GM21447 (cell line): ENCODE results near the gene NOTCH2NLA.
A peak's percentile ranks its signal among the peaks of the same experiment; 100 is the strongest.
"Not testable (repeated sequence)": the region's sequence is repeated elsewhere in the genome, so short reads cannot be mapped to it uniquely, and the experiment has no call there.

ENCODE experiments used
- ATAC-seq: cut with Tn5 transposase; IDR thresholded peaks from one replicate; pipeline ENCODE4 v1.9.1; 2021; ENCODE audit not compliant: unreplicated experiment

NOTCH2NLA gene

DNA sequence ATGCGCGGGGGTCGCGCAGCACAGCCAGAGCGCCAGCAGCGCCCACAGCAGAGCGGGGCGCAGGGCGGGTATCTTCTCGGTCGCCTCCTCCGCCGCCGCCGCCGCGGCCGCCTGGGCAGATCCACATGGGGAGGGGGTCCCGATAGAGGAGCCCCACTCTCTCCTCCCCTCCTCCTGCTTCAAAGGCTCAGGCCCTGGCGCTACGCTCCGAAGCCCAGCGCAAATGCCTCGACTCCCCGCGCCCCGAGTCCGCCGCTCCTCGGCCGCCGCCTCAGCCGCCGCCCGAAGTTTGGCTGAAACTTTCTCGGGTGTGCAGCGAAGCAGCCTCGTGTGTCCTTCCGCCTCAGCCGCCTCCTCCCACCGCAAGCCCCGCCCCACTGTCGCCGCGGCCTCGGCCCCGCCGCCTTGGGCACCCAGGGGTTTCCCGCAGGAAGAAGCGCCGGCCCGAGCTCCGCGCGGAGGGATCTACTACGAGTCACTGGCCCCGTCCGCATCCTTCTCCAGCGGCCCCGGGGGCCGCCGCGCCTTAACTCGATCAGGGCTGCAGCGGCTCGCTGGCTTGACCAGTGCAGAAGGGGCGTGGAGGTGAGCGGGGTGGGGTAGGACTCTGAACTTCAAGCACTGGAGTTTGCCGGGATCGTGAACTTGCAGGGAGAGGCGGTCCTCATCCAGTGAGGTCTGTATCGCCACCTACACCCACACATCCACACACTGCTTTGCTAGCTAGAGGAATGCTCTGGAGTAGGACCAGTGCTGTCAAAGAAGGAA is at the start of gene NOTCH2NLA:
TSS of gene NOTCH2NLA (minus strand) at position 312 of the 768 bp plus-strand sequence. CDS start 39,684 bp downstream, outside the sequence.
- not testable (repeated sequence) for ATAC-seq

DNA sequence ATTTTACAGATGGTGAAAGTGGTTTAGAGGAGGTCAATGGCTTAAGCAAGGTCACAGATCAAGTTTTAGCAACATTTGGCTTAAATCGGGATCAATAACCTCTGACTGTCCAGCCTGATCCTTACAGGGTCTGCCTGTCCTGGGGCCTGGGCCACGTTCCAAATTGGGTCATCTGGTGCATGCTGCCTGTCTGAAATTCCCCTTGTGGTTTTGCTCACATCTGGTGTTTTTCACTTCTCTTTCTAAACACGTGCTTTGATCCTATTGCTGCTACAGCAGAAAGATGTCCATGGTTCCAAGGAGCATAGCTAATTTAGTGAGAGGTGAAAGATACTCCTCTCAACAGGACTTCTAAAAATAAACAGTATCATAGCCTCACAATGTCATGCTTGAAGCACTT is 49.5 kb upstream of the NOTCH2NLA start:
- peak; percentile 59 for ATAC-seq

DNA sequence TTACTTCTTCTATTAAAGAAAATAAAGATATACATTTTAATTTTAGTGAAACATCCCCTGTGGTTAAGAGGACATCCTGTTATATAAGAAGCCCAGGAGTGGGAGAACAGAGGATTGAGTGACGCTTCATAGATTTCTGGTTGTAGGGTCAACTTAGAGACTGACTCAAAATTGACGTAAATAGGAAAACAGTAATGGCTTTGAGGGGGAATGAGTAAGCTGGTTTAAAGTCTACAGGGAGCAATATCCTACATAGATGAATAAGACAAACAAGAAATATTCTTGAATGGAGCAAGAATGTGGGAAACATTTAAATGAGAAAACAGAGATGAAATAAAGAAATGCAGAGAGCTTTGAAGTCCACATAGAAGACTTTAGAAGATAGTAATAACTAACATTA is 48.3 kb upstream of the NOTCH2NLA start:
- not testable (repeated sequence) for ATAC-seq

DNA sequence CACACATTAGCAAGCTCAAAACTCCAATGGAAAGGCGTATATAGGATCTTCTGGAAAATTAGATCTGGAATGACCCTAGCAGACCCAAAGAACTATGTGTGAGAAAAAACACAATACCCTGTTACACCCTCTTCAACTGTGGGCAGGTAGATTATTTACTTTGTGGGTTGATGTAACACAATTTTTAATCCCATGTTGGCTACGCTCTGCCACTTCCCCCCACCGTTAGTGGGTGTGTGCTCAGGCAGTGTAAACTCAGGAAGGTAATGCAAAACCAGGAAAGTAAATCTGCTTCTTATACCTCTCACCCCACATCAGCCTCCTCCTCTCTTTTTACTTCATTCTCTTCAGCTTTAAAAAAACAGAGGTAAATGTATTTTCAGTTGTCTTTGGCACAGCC is 45.3 kb upstream of the NOTCH2NLA start:
- ATAC-seq = not testable (repeated sequence)

DNA sequence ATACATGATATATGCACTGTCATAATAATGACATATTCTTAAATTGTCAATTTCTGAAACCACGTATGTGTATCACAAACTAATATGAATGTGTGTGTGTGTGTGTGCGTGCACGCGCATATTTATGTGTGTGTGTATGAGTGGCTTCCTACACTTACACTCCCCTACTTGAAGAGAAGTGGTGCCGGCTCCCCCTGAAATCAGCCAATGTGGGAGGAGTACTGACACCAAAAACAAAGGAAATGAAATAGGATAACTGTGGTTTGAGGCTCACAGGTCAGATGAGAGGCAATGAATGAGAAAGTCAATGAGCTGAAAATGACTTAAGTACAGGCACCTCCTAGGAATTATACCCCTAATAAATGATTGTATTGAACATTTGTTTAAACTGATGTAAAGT is 44.4 kb upstream of the NOTCH2NLA start:
- ATAC-seq = not testable (repeated sequence)

DNA sequence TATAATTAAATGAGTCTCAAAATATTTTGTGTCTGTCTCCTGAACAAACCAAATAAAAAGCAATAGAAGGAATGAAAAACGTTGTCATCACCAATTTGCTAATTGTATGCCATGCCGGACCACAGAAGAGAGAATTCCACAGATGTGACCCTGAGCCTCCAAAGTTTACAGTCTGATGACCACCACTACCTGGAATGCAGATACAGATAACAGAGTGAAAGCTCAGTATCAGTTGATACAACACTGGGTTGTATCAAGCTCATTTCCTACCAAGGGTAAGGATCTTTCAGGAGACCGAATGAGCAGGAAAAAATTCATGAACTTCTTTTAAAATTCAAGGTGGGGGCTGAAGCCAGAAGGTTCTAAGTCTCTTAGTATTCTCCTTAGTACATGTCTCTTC is 43.9 kb upstream of the NOTCH2NLA start:
- ATAC-seq = not testable (repeated sequence)

DNA sequence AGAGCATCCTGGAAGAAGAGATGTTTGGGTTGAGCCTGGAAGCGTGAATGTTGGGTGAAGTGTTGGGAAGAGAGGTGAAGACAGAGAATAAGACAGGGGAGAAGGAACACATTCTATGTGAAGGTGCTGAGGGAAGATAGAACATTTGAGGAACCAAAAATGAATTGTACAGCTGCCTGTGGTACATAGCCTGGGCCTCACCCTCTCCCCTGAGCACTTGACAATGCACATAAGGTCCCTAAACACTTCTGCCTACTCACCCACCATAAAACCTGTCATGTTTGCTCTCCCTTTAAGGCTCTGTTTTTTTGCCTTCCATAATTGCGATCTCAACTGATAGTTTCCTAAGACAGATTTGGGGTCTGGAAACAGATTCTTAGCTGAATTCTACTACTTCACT is 43.2 kb upstream of the NOTCH2NLA start:
- ATAC-seq = not testable (repeated sequence)

DNA sequence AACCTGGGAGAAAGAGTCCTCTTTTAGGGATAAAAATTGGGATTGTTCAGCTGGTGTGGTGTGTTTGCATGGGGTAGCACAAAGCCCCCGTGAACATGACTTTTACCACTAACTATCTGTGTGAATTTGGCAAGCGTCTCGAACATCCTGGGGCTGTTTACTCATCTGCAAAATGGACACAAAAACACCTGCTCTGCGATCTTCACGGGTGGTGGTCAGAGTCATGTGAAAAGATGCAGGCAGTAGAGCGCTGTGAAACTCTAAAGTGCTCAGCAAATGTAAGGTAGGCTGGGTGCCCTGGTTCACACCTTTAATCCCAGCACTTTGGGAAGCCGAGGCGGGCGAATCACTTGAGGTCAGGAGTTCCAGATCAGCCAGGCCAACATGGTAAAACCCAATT is 41.3 kb upstream of the NOTCH2NLA start:
- ATAC-seq = not testable (repeated sequence)

DNA sequence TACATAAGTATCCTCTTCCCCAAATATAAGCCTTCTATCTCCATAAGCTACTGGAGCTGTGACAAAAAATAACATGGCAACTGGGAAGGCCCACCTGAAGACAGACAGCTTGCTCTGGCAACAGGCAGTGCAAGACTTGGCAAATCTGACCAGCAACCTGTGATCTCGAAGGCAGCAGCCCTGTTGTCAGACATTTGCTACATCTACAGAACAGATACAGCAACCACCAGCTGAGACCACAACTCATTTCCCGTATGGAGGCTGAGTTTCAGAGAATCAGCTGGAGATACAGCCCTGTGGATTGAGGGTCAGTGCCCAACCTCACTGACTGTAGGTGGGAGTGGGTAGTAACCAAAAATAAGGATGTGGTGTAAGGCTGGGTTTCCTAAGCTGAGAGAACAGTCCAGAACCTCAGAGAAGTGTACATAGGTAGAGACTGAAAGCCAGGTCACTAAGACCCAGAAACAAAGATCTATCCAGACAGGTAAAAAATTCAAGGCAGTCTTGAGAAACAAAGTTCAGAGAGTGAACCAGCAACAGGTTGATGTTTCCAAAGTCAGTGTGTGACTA is 37.4 kb upstream of the NOTCH2NLA start:
- ATAC-seq = not testable (repeated sequence)

DNA sequence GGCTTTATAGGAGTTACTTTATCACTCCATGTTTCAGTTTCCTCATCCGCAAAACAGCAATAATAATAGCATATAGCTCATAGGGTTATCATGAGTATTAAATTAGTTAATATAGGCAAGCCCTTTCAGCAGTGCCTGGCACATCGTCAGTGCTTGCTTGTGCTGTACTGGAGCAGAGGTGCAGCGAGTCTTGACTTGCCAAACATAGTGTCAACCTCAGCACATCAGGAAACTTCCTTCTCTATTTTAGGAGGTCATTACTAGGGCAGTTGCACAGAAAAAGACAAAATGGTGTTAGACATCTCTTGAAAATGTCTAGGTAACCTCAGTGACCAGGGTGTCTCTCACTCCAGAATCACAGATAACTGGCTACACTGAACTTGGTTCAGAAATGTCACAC is 35.9 kb upstream of the NOTCH2NLA start:
- not testable (repeated sequence) for ATAC-seq

DNA sequence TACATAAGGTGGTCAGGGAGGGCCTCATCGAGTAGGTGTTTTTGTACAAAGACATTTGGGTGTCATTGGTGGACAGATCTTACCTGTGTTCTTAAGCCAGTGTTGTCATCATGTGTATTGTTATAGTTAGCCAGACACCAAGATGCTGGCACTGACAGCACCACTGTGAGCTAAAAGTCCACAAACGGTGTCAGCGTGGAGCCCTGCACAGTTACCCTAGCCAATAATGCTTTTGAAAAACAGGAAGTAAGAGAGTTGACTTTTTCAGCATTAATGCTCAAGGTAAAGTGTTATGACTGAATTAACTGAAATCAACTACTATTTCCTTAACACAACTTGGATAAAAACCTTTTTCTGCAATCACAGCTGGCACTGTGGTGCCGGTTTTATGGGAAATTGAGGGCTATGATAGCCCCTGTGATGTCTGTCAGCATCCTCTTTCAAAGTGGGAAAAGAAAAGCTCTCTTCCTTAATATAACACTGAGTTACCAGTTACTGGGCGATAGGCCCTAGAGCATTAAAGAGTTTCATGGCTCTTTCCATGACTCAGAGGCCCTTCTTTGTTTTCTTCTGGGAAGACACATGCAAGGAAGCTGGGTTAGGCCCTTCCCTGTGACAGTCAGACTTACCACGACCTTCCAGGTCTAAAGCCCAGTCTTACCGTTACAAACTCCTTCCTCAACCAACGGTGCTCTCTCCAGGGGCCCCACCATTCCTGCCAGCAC is 31.3 kb upstream of the NOTCH2NLA start:
- ATAC-seq = not testable (repeated sequence)

DNA sequence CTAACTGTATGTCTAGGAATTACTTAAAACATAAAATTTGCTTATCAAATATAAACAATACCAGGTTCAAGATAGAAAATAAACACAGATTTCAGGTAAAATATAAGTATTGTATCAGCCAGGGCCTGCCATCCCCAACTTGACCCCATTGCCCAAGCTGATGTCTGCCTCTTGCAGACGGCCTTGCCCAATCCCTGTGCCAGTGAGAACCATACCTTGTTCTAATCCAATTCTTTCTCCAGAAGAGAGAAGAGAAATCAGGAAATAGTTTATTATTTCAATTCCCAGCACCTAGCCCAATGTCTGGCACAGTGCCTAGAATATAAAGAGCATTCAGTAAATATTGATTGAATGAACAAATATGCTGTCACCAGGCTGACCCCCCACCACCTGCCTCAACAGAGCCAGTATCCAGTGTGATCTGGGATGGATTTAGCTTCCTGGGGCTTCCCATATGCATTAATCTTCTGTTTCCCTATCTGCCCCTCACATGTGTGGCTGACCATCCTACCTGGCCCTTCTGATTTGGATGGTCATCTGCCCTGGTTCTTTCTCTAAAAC is 29.3 kb upstream of the NOTCH2NLA start:
- ATAC-seq = not testable (repeated sequence)

DNA sequence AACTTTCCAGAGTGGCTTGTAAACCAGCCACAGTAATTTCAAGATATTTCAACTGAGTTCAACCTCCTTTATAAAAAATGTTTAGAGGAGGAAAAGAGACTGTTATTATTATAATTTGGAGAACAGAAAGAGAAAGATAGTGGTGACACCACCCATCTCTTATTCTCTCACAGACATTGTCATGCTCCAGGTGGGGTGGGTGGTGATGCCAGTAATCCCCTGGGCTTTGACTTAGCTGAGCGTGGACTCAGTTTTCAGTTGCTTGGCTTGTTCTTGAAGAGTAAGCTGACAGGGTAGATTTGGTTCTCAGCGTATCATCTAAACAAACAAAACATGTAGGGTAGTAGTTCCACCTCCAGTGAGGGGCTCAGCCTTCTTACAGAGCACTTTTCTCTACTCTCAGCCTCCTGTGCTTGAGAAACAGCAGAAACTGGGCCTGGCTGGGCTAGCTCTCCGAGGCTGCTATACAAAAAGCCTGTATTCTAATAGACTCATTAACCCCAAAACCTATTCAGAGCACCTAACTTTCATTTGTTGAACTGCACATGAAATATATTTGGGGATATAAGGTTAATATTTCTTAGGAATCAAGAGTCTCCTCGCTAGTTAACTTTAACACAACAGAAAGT is 25.9 kb upstream of the NOTCH2NLA start:
- not testable (repeated sequence) for ATAC-seq

DNA sequence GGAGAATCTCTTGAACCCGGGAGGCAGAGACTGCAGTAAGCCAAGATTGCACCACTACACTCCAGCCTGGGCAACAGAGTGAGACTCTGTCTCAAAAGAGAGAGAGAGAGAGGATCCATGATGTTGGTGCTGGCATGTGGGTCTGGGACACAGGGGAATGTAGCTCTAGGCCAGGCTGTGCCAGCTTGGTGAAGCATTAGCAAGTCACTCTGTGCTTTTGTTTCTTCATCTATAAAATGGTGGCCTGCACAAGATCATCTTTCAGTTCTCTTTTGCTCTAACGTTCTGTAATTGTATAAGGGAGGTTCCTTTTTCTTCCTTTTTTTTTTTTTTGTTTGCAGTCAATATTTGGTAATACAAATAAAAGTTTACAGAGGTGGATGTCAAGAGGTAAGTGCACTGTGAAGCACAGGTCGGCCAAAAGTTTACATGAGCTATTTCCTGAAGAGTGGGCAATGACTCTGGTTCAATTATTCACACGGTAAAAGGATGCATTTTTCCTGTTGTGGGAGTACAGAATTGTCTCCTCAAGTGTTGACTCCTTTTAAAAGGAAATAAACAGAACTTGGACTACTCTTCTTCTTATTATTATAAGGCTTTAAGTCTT is 24.5 kb upstream of the NOTCH2NLA start:
- not testable (repeated sequence) for ATAC-seq

DNA sequence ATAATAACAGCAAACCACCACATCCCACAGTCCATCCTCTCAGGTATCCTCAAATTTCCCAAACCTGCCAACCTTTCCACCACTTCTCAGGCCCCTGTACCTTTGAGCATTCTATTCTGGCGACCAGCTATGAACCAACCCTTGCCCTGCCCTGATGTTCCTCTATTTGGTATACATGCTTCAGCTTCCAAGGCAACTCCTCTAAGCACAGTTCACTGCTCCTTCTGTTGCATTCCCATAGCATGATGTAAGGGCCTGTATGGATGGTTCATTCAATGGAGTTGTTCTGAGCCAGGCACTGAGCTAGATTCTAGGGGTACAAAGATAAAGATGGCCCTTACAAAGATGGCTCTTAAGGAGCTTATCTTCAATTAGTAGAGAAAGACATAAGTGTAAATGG is 22.7 kb upstream of the NOTCH2NLA start:
- ATAC-seq = not testable (repeated sequence)

DNA sequence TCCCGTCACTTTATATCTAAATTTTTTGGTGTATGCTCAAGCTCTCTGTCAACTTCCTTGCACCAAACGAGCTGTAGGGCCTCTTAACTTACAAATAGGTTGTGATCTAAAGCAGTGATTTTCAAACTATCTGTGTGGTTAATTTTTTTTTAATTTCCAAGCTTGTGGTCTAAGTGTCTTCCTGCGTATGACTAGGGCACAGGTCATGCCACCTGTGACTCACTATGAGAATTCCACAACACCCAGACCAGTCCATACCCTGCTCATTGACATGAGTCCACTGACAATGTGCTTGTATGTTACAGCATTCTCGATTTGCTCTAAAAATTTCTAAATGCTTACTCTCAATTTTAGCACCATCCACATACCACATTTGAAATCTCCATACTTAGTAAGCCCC is 19.8 kb upstream of the NOTCH2NLA start:
- not testable (repeated sequence) for ATAC-seq

DNA sequence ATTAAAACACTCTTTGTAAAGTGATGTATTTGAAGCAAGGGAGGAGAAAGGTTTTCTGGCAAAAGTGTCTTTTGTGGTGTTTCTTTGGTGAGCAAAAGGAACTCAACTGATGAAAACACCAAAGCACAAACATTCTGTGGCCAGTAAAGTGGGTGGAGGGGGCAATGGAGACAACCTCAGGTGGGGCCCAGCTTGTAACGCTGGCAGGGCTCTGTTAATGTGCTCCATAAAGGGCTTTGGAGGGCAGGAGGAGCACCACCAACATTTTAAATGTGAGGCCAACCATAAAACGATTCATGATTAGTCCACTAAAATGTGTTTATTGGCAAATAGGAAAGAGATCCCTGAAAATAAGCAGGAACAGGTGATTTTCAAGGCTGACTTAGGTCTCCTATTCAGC is 7.8 kb upstream of the NOTCH2NLA start:
- not testable (repeated sequence) for ATAC-seq

DNA sequence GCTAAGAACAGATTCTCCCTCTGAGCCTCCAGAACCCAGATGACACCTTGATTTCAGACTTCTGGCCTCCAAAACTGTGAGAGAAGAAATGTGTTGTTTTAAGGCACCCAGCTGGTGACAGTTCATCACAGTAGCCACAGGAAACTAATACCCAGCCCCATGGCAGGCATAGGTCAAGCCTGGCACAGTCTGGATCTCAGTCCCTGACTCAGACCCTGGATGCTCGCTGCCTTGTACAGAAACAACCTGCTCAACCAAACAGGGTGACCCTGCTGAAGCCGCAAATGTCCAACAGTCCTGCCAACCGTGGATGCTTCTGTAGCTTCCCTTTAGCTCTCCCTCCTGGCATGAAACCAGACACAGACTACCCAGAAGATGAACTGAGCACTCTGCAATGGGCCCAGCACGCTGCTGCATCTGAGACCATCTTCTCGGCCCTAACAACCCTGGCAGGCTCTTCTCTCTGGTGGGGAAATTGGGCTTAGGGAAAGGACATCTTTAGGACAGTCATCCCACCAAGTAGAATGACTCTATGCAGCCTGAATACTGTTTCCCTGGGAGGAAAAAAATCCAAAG is 7.3 kb upstream of the NOTCH2NLA start:
- not testable (repeated sequence) for ATAC-seq

DNA sequence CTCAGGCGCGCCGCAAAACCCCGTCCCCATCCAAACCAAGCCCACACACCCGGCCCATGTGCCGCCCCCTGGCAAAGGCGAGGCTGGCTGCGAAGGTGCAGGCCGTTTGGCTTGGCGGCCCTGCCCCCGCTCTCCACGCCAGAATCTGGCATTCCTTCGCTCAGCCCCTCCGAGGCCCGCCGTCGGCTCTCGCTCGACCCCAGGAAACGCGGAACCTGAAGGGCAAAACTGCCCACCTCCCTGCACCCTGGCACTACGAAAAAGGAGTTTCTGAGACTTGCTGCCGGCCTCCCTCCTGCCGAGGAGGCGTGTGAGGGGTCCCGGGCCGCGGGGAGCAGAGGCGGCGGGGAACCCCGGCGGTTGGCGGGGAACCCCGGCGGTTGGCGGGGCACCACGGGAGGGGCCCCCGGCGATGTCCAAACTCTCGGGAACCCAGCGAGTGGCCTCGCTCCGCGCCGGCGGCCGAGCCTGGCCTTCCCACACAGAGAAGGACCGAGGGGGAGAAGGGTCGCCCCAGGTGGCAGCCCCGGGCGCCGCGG is 608 bp downstream of the NOTCH2NLA start:
- not testable (repeated sequence) for ATAC-seq

DNA sequence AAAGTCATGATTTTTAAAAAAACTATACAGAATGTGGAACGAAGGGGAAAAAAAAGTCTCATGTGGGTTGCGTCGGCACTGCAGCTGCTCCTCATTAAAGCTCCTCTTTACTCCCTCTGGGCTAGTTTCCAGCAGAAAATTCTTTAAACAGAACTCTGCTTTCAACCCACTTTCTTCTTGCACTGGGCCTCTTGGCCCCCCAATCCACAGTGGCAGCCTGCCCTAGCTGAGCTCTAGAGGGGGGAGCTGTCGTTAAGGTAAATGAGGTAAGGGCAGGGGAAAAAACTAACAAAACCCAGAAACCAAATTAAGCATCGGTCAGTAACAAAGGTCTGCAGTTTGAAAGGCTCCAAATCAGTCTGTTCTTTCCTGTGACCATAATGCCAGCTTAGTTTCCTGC is 54.3 kb downstream of the NOTCH2NLA start:
- ATAC-seq = not testable (repeated sequence)
